WERI-Rb-1 (cell line): ENCODE results near the gene ATG101.

Source experiments
- DNase-seq: peaks from one replicate; pipeline ENCODE4 v3.0.0-alpha.2; 2020
- H3K27ac ChIP-seq: fragments of 250-450 bp; sonication (Bioruptor Pico); 2 replicates; pipeline ENCODE4 v1.5.1; 2020; ENCODE audit warnings: mild to moderate bottlenecking, moderate library complexity
- H3K27me3 ChIP-seq: fragments of 250-450 bp; sonication (Bioruptor Pico); 2 replicates; pipeline ENCODE4 v1.5.1; 2021; ENCODE audit warnings: mild to moderate bottlenecking, low read depth, moderate library complexity; ENCODE audit not compliant: insufficient read depth, severe bottlenecking
- H3K36me3 ChIP-seq: fragments of 250-450 bp; sonication (Bioruptor Pico); 2 replicates; pipeline ENCODE4 v1.5.1; 2020; ENCODE audit warnings: mild to moderate bottlenecking, moderate library complexity
- H3K4me3 ChIP-seq: 2 replicates; pipeline ENCODE4 v1.5.1; 2011; ENCODE audit warnings: low read depth, mild to moderate bottlenecking, control low read depth, low read length
- H3K9me3 ChIP-seq: fragments of 250-450 bp; sonication (Bioruptor Pico); 2 replicates; pipeline ENCODE4 v1.5.1; 2021; ENCODE audit warnings: mild to moderate bottlenecking, moderate library complexity; ENCODE audit not compliant: severe bottlenecking
- TF ChIP-seq, protein P1 (sequence below): IDR thresholded peaks from 2 replicates; pipeline ENCODE4 v1.5.1; 2011; ENCODE audit warnings: low read depth, mild to moderate bottlenecking, control low read depth, inconsistent platforms, low read length

The ATG101 gene

DNA sequence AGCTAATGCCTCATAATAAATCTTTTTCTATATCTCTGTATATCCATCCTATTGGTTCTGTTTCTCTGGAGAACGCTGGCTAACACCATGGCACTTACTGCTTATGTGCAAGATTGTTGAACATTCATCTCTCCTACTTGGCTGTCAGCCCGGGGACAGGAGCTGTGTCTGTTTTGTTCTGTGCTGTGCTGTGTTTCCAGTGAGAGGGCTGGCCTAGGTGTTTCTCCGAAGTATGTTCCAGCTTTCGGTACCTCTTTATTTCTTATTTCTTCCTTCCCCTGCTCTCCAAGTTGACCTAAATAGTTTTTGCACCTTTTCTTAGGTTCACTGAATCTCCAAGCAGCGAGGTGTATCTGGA lies 37.4 kb upstream of the ATG101 start:
- no peaks in the 10 kb centered on the region for H3K27me3 ChIP-seq
- no peak for DNase-seq
- TF ChIP-seq, protein P1, sequence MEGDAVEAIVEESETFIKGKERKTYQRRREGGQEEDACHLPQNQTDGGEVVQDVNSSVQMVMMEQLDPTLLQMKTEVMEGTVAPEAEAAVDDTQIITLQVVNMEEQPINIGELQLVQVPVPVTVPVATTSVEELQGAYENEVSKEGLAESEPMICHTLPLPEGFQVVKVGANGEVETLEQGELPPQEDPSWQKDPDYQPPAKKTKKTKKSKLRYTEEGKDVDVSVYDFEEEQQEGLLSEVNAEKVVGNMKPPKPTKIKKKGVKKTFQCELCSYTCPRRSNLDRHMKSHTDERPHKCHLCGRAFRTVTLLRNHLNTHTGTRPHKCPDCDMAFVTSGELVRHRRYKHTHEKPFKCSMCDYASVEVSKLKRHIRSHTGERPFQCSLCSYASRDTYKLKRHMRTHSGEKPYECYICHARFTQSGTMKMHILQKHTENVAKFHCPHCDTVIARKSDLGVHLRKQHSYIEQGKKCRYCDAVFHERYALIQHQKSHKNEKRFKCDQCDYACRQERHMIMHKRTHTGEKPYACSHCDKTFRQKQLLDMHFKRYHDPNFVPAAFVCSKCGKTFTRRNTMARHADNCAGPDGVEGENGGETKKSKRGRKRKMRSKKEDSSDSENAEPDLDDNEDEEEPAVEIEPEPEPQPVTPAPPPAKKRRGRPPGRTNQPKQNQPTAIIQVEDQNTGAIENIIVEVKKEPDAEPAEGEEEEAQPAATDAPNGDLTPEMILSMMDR: no peak
- H3K36me3 ChIP-seq: no peaks in the 10 kb centered on the region
- no peak overlapping the region; the same call in 1 of the 2 replicates for H3K27ac ChIP-seq
- H3K4me3 ChIP-seq: peak overlapping the region; percentile 54
- no peaks in the 10 kb centered on the region for H3K9me3 ChIP-seq

- peak overlapping the region; percentile 66 for H3K27ac ChIP-seq
- H3K4me3 ChIP-seq: peak overlapping the region; percentile 54
- peak; percentile 97 for DNase-seq
- H3K9me3 ChIP-seq: no peaks in the 10 kb centered on the region
- H3K36me3 ChIP-seq: no peaks in the 10 kb centered on the region
- TF ChIP-seq, protein P1: no peak
- no peaks in the 10 kb centered on the region for H3K27me3 ChIP-seq
Observed at GRCh38 chr12:52032804-52033445, 36.9 kb upstream of the ATG101 start.

DNA sequence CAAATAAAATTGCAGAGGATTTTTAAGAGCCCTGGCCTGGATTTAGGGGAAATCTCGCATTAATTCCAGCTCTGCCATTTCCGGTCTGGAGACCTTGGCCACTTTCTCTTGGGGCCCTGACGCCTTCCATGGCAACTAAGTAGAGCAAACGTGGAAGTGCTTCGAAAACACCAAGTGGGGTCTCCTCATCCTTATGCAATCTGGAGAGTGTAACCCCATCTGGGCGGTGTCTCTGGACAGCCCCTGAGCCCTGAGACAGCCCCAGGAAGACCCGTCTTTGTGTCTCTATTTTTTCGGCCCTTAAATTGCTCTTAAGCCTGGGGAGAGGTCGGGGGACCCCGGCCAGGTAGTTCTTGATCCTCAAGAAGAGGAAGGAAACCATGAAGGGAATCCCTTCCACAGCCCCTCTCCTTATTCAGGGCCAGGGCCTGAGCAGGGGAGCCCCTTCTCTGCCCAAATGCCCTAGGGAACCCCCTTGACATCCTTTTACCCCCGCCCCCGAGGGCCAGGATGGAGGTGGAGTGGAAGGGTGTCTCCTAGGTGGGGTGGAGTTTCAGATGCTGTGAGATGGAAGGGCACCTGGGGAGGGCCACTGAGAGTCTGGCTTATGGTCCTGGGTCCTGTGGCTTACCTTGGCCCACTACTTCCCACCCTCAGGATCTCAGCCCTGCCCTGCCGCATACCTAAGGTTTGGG lies 36.2 kb upstream of the ATG101 start:
- H3K36me3 ChIP-seq: no peaks in the 10 kb centered on the region
- DNase-seq: no peak
- TF ChIP-seq, protein P1: no peak
- peak overlapping the region; percentile 54 for H3K4me3 ChIP-seq
- H3K9me3 ChIP-seq: no peaks in the 10 kb centered on the region
- no peaks in the 10 kb centered on the region for H3K27me3 ChIP-seq
- peak overlapping the region; percentile 66 for H3K27ac ChIP-seq

GRCh38 chr12:52035190-52035589 lies 34.6 kb upstream of the ATG101 start:
- Histone ChIP-seq H3K36me3 (peaks cover 4% of the 10 kb centered on the region; the same call in 1 of the 2 replicates), H3K27ac (no peak overlapping the region), H3K9me3 (no peaks in the 10 kb centered on the region), H3K4me3 (no peak overlapping the region), H3K27me3 (no peaks in the 10 kb centered on the region)
- no peak for DNase-seq
- TF ChIP-seq, protein P1: no peak

- no peak for DNase-seq
- Histone ChIP-seq H3K9me3 (no peaks in the 10 kb centered on the region), H3K27me3 (no peaks in the 10 kb centered on the region), H3K36me3 (peaks cover 4% of the 10 kb centered on the region; the same call in 1 of the 2 replicates), H3K27ac (no peak overlapping the region), H3K4me3 (no peak overlapping the region)
- TF ChIP-seq, protein P1: no peak
Observed at GRCh38 chr12:52035926-52036325, 33.9 kb upstream of the ATG101 start.
